ENCODE data around the gene CLMN.
"Not testable (repeated sequence)": the region's sequence is repeated elsewhere in the genome, so short reads cannot be mapped to it uniquely, and the experiment has no call there.

Gene CLMN

DNA sequence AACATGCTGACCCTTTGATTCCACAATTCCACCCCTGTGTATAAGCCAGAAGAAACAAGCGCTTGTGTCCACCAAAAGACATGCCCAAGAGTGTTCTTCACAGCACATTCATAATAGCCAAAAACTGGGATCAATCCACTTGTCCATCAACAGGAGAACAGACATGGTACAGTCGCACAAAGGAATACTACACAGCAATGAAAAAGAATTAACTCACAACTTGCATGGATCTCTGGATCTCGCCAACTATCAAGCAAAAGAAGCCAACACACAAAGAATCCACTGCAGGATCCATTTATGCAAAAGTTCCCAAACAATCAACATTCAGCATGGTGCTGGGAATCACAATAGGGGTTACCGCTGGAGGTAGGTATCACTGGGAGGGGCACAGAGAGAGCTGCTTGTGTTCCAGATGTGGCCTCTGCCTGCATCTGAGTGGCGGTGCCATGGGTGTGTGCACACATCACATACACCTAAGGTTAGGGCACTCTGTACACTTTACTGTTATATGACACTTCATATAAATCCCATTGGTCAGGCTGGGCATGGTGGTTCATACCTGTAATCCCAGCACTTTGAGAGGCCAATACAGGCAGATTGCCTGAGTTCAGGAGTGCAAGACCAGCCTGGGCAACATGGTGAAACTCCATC lies 30.9 kb downstream of the CLMN start:
- DNase-seq (ENCODE audit: low spot score), result no peak

DNA sequence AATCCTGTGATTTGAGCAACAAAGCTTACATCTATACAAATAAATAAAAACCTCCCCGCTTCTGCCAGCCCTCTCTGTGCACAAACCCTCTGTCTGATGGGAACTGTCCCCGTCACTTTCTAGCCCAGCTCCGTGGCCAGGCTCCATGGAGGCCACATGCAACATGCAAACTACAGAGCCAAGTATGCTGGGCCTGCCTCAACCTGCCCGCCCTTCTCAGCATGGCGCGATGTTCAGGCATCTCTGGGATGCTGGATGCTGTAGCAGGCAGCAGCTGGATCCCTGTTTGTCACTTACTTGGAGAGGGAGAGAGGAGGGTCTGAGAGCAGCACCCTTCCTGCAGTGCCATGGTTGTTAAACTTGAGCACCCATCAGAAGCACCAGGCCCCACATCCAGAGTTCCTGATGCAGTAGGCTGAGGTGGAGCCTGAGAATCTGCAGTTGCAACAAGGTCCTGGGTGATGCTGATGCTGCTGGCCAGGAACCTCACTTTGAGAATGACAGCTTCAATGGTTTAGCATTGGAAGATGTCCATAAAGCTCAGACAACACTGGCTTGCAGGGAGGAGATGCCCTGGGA lies 32.4 kb downstream of the CLMN start:
- DNase-seq (ENCODE audit: low spot score), result no peak

DNA sequence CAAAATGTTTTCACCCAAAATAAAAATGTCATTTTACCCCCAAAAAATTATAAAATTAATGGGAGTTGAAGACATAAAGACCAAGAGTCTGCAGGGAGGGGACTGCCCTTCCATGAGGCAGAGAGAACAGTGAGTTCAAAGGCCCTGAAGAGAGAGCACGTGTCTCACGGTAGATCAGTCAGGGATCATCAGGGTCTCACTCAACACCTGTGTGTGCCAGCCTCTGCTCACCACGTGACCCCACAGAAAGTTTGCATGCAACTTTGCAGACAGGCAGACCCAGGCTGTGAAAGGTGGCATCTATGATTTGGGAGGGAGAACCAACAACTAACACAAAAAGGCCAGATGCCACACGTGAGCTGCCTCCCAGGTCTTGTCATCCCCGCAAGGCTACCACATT lies 33.1 kb downstream of the CLMN start:
- no peak for DNase-seq (ENCODE audit: low spot score)

GRCh38 chr14:95285566-95285965 lies 34.1 kb downstream of the CLMN start:
- no peak for DNase-seq (ENCODE audit: low spot score)

DNA sequence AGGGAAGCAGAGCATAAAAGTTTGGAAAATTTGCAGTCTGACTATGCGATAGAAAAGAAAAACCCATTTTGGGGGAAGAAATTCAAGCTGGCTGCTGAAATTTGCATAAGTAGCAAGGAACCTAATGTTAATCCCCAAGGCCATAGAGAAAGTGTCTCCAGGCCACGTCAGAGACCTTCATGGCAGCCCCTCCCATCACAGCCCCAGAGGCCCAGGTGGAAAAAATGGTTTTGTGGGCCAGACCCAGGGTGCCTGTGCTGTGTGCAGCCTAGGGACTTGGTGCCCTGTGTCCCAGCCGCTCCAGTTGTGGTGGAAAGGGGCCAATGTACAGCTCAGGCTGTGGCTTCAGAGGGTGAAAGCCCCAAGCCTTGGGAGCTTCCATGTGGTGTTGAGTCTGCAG lies 35.9 kb downstream of the CLMN start:
- not testable (repeated sequence) for DNase-seq (ENCODE audit: low spot score)

- DNase-seq (ENCODE audit: low spot score), result not testable (repeated sequence)
Observed at GRCh38 chr14:95282986-95283380, 36.7 kb downstream of the CLMN start.

- DNase-seq (ENCODE audit: low spot score), result no peak
Observed at GRCh38 chr14:95282354-95282985, 37.2 kb downstream of the CLMN start.

GRCh38 chr14:95281560-95282176 lies 38.0 kb downstream of the CLMN start:
- no peak for DNase-seq (ENCODE audit: low spot score)

GRCh38 chr14:95275494-95275893 lies 44.2 kb downstream of the CLMN start:
- DNase-seq (ENCODE audit: low spot score), result no peak

GRCh38 chr14:95274874-95275273 lies 44.8 kb downstream of the CLMN start:
- no peak for DNase-seq (ENCODE audit: low spot score)

- no peak for DNase-seq (ENCODE audit: low spot score)
Observed at GRCh38 chr14:95274279-95274678, 45.4 kb downstream of the CLMN start.

GRCh38 chr14:95273001-95273978 lies 46.4 kb downstream of the CLMN start:
- DNase-seq (ENCODE audit: low spot score), result no peak

DNA sequence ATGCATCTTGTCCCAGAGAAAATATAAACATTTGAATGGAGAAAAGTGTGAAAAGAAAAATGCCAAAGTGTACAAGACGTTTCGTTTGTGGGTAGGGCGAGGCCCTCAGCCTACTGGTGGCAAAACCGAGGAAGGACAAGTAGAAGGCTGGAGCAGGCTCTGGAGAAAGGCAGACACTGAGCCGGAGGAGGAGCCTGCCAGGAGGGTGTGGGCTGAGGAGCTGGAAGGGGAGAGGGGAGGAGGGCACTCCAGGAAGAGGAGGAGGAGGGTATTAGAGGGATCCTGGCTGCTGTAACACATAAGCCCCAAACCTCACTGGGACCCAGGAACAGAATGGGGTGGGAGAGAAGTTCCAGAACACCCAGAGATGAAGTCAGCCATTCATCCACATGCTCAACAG lies 47.7 kb downstream of the CLMN start:
- DNase-seq (ENCODE audit: low spot score), result no peak

- no peak for DNase-seq (ENCODE audit: low spot score)
Observed at GRCh38 chr14:95270203-95270602, 49.5 kb downstream of the CLMN start.

DNA sequence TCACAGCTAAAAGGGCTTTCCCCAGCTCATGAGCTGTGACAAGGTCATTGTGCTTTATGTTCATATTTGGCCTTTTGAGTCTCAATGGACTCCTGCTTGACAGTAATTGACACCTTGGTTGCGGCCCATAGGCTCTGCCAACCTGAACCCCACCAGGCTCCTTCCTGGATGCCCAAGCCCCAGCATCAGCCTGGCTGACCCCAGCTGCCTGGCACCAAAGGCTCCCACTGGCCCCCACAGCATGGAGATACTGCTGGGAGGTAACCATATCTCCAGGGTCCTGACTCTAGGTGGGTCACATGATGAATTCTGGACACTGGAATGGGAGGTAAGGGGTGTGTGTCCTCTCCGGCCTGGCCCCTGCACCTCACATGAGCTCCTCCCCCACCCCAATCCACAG lies 50.2 kb downstream of the CLMN start:
- DNase-seq (ENCODE audit: low spot score), result no peak

- DNase-seq (ENCODE audit: low spot score), result no peak
Observed at GRCh38 chr14:95268350-95268749, 51.4 kb downstream of the CLMN start.

GRCh38 chr14:95267306-95267705 lies 52.4 kb downstream of the CLMN start:
- DNase-seq (ENCODE audit: low spot score), result no peak

GRCh38 chr14:95265106-95266094 lies 54.3 kb downstream of the CLMN start:
- peak; percentile 97 for DNase-seq (ENCODE audit: low spot score)

GRCh38 chr14:95264271-95264973 lies 55.3 kb downstream of the CLMN start:
- DNase-seq (ENCODE audit: low spot score), result no peak
